Mesothelial cell of epicardium (in vitro differentiated cells): Measurements from ENCODE around the gene DEFB131A. TPM values are rescaled to one million over a fixed set of nuclear protein-coding genes. Genes with fewer than 3 reads are reported as not detected.
"Not testable (repeated sequence)": the region's sequence is repeated elsewhere in the genome, so short reads cannot be mapped to it uniquely, and the experiment has no call there.

Source experiments
- DNase-seq, 2 experiments: peaks; one replicate each; pipeline ENCODE4 v3.0.0; 2021; ENCODE audit warnings: low spot score in 2 of 2; ENCODE audit not compliant: unreplicated experiment in 2 of 2
- H3K27ac Mint-ChIP-seq: 2 replicates; pipeline ENCODE4 v1.8.0; 2021; ENCODE audit warnings: mixed read lengths
- H3K27me3 Mint-ChIP-seq: 2 replicates; pipeline ENCODE4 v1.8.0; 2021; ENCODE audit warnings: low read depth, mixed read lengths
- H3K36me3 Mint-ChIP-seq: 2 replicates; pipeline ENCODE4 v1.8.0; 2021; ENCODE audit warnings: mixed read lengths
- H3K4me1 Mint-ChIP-seq: 2 replicates; pipeline ENCODE4 v1.8.0; 2021; ENCODE audit warnings: mixed read lengths
- H3K4me3 Mint-ChIP-seq: 2 replicates; pipeline ENCODE4 v1.8.0; 2021; ENCODE audit warnings: mild to moderate bottlenecking, moderate library complexity, mixed read lengths
- H3K9me3 Mint-ChIP-seq: 2 replicates; pipeline ENCODE4 v1.8.0; 2021; ENCODE audit warnings: mixed read lengths
- total RNA-seq: library from RNA; stranded (reverse); gene quantifications from 3 replicates; pipeline ENCODE4 v1.2.1, GENCODE V29; 2021

DEFB131A gene
- total RNA-seq, 1 donor from 2014 or later: not detected

DNA sequence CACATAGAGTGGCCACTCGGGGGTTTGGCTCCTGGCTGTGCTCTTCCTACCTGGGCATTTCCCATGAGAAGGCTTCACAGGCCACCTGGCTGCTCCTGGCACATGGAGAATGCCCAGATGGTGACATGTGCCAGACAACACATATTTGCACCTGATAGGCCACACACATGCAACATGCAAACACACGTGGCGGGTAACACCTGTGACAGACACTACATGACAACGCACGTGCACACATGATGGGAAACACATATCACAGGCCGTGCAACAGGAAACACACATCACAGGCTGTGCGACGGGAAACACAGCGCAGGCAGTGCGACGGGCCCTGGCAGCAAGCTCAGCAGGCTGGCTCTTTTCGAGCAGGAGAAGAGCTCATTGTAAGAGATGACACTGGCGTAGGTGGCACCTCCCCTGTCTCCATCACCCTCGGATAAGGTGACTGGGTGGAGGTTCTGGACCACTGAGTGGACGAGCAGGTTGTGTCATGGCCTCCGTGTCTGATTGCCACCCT, 55.8 kb downstream of the DEFB131A start:
- not testable (repeated sequence) for H3K4me1 Mint-ChIP-seq, H3K4me3 Mint-ChIP-seq

More for the DNA sequence above, 55.8 kb downstream of the DEFB131A start:
- not testable (repeated sequence) for H3K9me3 Mint-ChIP-seq, H3K36me3 Mint-ChIP-seq, H3K27ac Mint-ChIP-seq, DNase-seq
- H3K27me3 Mint-ChIP-seq: peaks cover 54% of the 10 kb centered on the region

Other genes with a start within 250 kb of the DEFB131A start
- not detected in 3 replicates for gene USP17L10, start 233.8 kb upstream of the DEFB131A start, total RNA-seq
- 0.14 TPM in 1 of 3 replicates, not detected in the others for gene USP17L11, start 229.0 kb upstream of the DEFB131A start, total RNA-seq
- not detected in 3 replicates for gene USP17L12, start 224.3 kb upstream of the DEFB131A start, total RNA-seq
- not detected in 3 replicates for gene USP17L13, start 219.5 kb upstream of the DEFB131A start, total RNA-seq
- gene USP17L15, start 210.0 kb upstream of the DEFB131A start, total RNA-seq: 0.16 TPM in 1 of 3 replicates, not detected in the others
- gene USP17L17, start 200.5 kb upstream of the DEFB131A start, total RNA-seq: not detected in 3 replicates
- gene USP17L18, start 195.8 kb upstream of the DEFB131A start, total RNA-seq: not detected in 3 replicates
- not detected in 3 replicates for gene USP17L19, start 191.0 kb upstream of the DEFB131A start, total RNA-seq
- not detected in 3 replicates for gene USP17L20, start 186.3 kb upstream of the DEFB131A start, total RNA-seq
- not detected in 3 replicates for gene USP17L21, start 181.5 kb upstream of the DEFB131A start, total RNA-seq
- not detected in 3 replicates for gene USP17L22, start 176.8 kb upstream of the DEFB131A start, total RNA-seq
- gene USP17L24, start 119.2 kb upstream of the DEFB131A start, total RNA-seq: not detected in 3 replicates
- gene USP17L25, start 114.5 kb upstream of the DEFB131A start, total RNA-seq: not detected in 3 replicates
- gene USP17L26, start 109.8 kb upstream of the DEFB131A start, total RNA-seq: not detected in 3 replicates
- not detected in 3 replicates for gene USP17L5, start 105.0 kb upstream of the DEFB131A start, total RNA-seq
- gene USP17L27, start 100.3 kb upstream of the DEFB131A start, total RNA-seq: not detected in 3 replicates
- not detected in 3 replicates for gene USP17L28, start 95.5 kb upstream of the DEFB131A start, total RNA-seq
- gene USP17L29, start 90.8 kb upstream of the DEFB131A start, total RNA-seq: not detected in 3 replicates
- gene USP17L30, start 81.3 kb upstream of the DEFB131A start, total RNA-seq: not detected in 3 replicates